Vagina (tissue), 2 donors: ENCODE results near the gene IL2RA.

Experiments used
- POLR2AphosphoS5 ChIP-seq, 2 donors: sonication (generic); formaldehyde crosslinking; IDR thresholded peaks; one replicate each; pipeline ENCODE4 v1.9.0; 2017; ENCODE audit warnings: antibody characterized with exemption in 2 of 2, mild to moderate bottlenecking in 2 of 2, low read depth in 1 of 2; ENCODE audit not compliant: insufficient read depth in 1 of 2
- TF ChIP-seq, protein P1 (sequence below), 3 experiments: fragments of 450-650 bp in 2 of 3; fragments of 200-600 bp in 1 of 3; sonication (generic) in 1 of 3; IDR thresholded peaks; one replicate each; pipeline ENCODE4 v1.5.1; 2017 to 2019; ENCODE audit warnings: antibody characterized with exemption in 3 of 3, mild to moderate bottlenecking in 2 of 3, moderate library complexity in 2 of 3

GRCh38 chr10:5975641-5976473 is 86.3 kb downstream of the IL2RA start:
- peak in 1 of 2 donors; percentile 18 for TF ChIP-seq POLR2AphosphoS5 (IDR thresholded peaks at IDR 0.05; ENCODE audit: insufficient read depth in 1 of 2, low read depth in 1 of 2)
- TF ChIP-seq, protein P1, sequence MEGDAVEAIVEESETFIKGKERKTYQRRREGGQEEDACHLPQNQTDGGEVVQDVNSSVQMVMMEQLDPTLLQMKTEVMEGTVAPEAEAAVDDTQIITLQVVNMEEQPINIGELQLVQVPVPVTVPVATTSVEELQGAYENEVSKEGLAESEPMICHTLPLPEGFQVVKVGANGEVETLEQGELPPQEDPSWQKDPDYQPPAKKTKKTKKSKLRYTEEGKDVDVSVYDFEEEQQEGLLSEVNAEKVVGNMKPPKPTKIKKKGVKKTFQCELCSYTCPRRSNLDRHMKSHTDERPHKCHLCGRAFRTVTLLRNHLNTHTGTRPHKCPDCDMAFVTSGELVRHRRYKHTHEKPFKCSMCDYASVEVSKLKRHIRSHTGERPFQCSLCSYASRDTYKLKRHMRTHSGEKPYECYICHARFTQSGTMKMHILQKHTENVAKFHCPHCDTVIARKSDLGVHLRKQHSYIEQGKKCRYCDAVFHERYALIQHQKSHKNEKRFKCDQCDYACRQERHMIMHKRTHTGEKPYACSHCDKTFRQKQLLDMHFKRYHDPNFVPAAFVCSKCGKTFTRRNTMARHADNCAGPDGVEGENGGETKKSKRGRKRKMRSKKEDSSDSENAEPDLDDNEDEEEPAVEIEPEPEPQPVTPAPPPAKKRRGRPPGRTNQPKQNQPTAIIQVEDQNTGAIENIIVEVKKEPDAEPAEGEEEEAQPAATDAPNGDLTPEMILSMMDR (IDR thresholded peaks at IDR 0.05) = no peak
